ENCODE data around the gene SYNE2.

The SYNE2 gene

DNA sequence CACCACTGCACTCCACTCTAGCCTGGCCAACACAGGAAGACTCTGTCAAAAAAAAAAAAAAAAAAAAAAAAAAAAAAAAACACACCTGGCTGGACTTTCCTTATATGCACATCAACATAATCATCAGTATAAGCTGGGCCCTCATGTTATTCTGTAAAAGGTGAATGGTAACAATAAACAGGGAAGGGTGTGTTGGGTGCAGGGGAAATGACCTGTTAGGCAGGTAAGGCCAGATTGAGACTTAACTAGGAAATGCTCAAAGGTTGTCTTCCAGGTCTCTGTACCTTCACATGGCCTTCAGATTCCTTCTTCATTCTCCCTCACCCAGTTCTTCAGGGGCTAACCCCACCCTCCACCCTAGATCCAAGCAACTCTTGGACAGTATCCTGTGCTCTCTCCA is 393.9 kb downstream of the SYNE2 start:
- DNase-seq (ENCODE audit: low read depth, low spot score), result no peak

DNA sequence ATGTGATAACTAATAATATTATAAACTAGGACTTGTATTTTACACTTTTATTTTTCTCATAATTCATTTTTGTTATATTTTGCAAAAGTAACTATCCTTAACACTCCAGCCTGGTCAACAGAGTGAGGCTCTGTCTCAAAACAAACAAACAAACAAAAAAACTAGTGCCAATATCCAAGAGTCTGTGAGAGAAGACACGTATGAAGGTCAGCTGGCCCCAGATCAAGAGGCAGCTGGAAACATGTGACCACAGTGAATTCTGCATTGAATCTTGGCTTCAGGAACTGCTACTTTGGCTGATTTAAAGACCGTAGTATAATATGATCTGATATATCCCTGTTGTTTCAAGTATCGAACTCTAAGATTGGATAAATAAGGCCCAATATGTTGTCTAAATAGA is 394.4 kb downstream of the SYNE2 start:
- no peak for DNase-seq (ENCODE audit: low read depth, low spot score)

DNA sequence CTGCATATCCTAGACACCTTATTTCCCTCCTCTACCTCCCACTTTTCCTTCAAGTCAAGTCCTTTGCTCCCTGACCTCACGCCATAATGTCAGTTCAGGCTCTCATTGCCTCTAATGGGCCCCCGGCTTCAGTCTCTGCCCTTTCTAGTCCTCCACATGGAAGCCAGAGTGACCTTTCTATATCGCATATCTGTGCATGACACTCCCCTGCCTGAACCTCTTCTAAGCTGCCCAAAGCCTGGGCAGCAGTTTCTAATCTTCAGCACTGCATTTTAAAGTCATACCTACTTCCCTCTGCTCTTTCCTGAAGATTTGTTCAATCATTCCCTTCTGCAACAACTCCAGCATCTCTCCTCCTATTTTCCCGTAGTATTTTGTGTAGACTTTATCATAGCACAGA is 395.9 kb downstream of the SYNE2 start:
- DNase-seq (ENCODE audit: low read depth, low spot score), result no peak

DNA sequence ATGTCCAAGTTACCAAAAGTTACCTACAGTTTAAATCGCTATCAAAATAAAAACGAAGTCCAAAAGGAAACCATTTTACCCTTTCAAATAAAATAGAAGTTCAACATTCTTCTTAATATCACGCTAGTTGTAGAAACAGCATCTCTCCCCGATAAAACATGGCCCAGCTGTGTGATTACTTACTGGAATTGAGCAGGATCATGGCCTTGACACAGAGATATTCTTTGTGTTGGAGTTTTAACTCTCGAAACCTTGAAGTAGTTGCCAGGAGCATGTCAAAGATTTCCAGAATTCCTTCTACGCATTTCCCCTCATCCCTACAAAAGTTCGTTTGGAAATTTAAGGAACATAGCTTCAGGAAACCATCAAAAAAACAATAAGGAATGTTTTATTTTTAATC is 396.6 kb downstream of the SYNE2 start:
- no peak for DNase-seq (ENCODE audit: low read depth, low spot score)

DNA sequence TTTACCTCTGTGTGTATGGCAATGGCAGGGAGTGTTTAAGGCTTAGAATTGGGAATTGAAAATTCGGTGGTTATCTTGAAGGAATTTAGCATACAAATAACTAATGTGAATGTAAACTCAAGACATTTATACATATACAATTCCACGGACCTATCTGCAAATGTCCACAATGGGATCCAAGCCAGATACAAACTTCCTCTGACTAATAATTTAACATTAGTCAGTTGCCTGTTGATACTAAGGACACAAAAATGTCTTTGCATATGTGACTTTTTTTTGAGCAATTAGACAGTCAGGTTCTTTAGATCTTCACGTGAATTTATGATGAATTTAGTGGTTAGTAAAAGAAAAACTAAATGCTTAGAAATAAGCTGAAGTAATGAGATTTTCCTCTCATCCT is 400.9 kb downstream of the SYNE2 start:
- DNase-seq (ENCODE audit: low read depth, low spot score), result no peak

DNA sequence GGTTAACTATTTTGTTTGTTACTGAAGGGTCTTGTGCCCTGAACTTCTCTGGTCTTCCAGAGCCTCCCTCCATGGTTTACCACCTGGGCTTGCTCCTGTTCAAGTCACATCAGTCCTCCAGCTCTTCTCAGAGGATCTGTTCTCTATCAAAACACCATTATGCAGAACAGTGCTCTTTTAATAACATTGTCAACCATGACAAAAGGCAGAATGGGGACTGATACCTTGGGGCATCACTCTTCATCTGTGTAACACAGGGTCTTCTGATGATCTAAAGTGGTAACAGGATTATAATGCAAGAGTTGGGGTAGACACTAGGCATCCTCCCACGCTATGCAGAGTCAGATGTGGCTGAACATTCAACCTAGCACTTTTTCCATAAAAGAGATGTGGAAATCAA is 403.0 kb downstream of the SYNE2 start:
- DNase-seq (ENCODE audit: low read depth, low spot score), result no peak

DNA sequence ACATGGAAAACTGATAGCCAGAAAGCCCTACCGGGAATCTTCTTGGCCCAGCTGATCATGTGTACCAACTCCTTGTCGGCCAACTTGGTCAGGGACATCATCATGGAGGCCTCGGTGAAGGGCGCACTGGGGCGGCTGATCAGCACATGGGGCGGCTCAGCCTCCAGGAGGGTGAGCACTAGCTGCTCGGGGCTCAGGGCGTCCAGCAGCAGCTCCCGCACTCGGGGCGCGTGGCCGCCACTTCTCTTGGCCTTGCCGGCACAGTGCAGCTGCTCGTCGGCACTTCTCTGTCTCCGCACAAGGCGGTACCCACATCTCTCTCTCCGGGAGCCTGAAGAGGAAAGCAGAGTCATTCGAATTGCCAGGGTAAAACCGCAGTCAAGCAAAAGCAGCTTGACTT is 407.6 kb downstream of the SYNE2 start:
- no peak for DNase-seq (ENCODE audit: low read depth, low spot score)

DNA sequence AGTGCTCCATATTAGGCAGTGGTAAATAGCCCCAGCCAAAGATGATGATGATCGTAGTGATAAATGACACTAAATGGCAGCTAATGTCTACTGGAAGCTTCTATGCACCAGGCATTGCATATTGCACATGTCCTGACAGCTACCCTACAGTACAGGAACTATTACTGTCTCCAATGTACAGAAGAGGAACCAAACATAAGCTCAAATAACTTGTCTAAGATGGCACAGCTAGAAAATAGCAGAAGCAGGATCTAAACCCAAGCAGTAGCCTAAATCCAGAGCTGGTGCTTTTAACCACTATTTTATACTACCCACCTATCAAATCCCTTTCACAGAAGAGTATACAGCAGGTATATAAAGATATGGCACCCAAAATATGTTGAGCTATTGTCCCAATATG is 412.4 kb downstream of the SYNE2 start:
- DNase-seq (ENCODE audit: low read depth, low spot score), result no peak

DNA sequence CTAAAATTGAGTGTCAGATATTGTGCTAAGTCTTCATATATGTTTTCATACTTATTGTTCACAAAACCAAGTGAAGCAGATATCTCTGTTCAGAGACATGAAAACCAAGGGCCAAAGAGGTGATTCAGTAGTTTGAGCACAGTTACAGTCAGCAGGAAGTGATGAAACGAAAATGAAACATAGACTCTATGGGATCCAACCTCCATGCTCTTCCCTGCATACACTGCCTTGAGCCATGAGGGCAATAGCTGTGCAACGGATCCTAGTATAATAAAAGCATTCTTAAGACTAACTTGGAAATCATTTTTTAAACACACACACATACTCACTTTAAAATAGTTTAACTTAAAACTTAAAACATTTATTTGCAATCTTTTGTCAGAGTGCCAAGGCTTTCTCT is 413.4 kb downstream of the SYNE2 start:
- DNase-seq (ENCODE audit: low read depth, low spot score), result no peak

DNA sequence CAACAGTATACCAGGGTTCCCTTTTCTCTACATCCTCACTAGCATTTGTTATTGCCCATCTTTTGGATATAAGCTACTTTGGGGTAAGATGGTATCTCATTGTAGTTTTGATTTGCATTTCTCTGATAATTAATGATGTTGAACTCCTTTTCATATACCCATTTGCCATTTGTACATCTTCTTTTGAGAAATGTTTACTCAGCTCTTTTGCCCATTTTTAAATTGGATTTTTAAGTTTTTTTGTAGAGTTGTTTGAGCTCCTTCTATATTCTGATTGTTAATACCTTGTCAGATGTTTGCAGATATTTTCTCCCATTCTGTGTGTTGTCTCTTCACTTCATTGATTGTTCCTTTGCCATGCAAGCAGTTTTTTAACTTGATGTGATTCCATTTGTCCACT is 419.2 kb downstream of the SYNE2 start:
- no peak for DNase-seq (ENCODE audit: low read depth, low spot score)

Measured in astrocyte of the hippocampus (primary cell).